NCI-H345 treated with DMSO at 0.1 percent for 48 hours (cell line): ENCODE measurements around the gene ALG8.
"Not testable (repeated sequence)": the region's sequence is repeated elsewhere in the genome, so short reads cannot be mapped to it uniquely, and the experiment has no call there.

Experiments
- DNase-seq: peaks from one replicate; lab custom pipeline; 2025; ENCODE audit not compliant: unreplicated experiment; lab: John Stamatoyannopoulos, UW

The ALG8 gene

DNA sequence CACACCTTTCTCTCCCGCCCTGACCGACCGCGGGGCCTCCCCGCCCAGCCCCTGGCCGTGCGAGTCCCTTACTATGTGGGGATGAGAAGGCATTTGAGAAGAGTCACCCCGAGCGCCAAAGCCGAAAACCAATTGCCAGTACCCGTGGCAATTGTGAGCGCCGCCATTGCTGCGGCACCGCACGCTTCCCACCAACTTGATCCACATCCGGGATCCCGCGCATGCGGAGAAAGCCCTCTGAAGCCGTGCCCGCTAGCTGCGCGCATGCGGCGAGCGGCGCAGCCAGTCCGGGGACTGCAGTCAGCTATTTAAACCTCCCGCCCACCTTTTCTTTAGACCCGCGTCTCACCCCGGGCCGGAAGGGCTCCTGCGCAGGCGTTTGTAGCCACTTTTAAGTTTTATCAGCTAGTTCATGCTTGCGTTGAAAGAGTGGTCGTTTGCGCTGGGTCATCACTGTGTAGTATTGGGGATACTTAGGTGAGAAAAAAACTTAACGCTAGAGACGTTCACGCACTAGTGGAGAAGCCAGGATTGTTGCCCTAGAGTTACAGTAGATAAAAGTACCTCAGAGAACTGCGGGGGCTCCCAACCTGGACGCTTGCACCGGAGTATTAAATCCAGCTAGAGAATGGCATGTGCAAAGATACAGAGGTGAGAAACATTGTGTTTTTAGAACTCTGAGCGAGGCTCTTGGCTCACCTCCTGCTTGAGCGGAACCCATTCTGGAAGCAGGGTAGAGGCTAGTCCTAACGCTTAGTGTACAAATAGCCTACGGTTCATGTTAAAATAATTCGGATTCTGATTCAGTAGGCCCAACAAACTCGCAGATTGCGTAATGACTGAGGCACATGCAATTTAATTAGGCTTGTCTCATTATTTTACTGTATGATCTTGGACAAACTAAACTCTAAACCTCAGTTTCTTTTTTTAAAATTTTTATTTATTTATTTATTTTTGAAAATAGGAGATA lies at the start of gene ALG8:
ALG8 (minus strand) TSS at position 205 of the 970 bp plus-strand sequence; CDS start at position 167, 38 bp downstream.
- DNase-seq: peak; percentile 97

GRCh38 chr11:78188286-78189173 lies 49.1 kb upstream of the ALG8 start, which contains the start of the genes KCTD21 and USP35:
KCTD21 (minus strand) TSS chr11:78188626; CDS start chr11:78174554, 14,072 bp downstream.
USP35 (plus strand) TSS chr11:78188919; CDS start chr11:78196246, 7,327 bp downstream.
- peak; percentile 88 for DNase-seq

- DNase-seq: peak; percentile 44
These were observed 48.2 kb upstream of the ALG8 start for GRCh38 chr11:78187366-78188285.

DNA sequence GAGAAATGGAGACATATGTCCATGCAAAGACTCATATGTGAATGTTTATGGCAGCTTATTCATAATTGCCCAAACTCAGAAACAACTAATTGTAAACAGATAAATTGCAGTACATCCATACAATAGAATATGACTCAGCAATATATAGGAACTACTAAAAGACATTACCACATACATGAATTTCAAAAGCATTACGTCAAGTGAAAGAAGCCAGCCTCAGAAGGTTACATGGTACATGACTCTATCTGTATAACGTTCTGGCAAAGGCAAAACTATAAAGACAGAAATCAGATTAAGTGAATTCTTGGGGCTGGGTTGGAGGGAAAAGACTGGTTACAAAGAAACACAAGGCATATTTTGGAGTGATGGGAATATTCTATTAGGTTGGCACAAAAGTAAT lies 41.8 kb upstream of the ALG8 start:
- no peak for DNase-seq

GRCh38 chr11:78180751-78181150 lies 41.3 kb upstream of the ALG8 start:
- no peak for DNase-seq

DNA sequence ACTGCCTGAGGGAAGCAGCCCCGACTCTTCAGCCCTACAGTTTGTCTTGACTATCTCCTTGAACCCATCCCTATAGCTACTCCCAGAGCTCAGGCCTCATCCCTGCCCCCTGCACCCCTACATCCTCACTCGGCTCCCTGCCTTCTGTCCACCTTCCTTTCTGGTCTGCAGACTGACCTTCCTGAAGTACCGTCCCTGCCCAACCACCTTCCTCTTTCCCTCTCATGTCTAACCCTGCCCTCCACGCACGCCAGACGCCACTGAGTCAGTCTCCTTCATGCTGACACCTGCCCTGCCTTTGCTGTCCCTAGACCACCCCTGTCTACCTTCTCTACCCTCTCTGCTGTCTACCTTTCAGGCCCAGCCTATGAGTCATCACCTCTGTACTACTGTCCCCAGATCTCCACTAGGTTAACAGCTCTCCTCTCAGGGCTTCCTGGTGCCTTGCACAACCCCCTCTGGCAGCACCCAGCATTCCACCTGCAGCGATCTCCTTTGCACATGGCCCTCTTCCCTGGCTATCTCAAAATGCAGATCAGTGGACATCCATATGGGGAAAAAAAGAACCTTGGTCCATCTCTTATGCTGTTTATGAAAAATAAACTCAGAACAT lies 40.1 kb upstream of the ALG8 start:
- no peak for DNase-seq

GRCh38 chr11:78177216-78177615 lies 37.8 kb upstream of the ALG8 start:
- DNase-seq: no peak

- no peak for DNase-seq
These were observed 37.2 kb upstream of the ALG8 start for GRCh38 chr11:78176605-78177141.

DNA sequence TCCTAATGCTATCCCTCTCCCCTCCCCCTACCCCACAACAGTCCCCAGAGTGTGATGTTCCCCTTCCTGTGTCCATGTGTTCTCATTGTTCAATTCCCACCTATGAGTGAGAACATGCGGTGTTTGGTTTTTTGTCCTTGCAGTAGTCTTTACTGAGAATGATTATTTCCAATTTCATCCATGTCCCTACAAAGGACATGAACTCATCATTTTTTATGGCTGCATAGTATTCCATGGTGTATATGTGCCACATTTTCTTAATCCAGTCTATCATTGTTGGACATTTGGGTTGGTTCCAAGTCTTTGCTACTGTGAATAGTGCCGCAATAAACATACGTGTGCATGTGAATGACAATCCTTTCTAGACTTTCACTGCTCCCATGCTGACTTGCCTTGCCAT lies 36.4 kb upstream of the ALG8 start:
- DNase-seq: not testable (repeated sequence)

- DNase-seq: no peak
These were observed 32.5 kb upstream of the ALG8 start for GRCh38 chr11:78171951-78172350.

GRCh38 chr11:78170874-78171549 lies 31.6 kb upstream of the ALG8 start:
- DNase-seq: no peak

DNA sequence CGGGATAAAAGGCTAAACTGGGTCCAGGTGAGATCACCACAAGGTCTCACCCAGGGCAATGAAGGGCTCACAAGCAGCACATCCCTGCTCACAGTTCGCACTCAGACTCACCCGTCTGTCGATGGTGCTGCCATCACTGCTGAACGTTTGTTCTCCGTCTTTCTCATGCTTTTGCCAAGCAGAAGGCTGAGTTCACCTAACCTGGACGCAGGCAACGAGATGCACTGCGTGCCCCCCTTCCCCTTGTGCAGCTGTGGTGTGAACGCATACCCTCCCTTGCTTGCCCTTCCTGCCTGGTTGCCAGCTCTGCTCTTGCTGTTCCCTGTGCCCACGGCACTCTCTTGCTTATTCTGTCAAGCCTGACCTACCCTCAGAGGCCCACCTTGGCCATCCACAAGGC lies 31.0 kb upstream of the ALG8 start:
- no peak for DNase-seq

GRCh38 chr11:78168539-78169477 lies 29.4 kb upstream of the ALG8 start:
- no peak for DNase-seq

DNA sequence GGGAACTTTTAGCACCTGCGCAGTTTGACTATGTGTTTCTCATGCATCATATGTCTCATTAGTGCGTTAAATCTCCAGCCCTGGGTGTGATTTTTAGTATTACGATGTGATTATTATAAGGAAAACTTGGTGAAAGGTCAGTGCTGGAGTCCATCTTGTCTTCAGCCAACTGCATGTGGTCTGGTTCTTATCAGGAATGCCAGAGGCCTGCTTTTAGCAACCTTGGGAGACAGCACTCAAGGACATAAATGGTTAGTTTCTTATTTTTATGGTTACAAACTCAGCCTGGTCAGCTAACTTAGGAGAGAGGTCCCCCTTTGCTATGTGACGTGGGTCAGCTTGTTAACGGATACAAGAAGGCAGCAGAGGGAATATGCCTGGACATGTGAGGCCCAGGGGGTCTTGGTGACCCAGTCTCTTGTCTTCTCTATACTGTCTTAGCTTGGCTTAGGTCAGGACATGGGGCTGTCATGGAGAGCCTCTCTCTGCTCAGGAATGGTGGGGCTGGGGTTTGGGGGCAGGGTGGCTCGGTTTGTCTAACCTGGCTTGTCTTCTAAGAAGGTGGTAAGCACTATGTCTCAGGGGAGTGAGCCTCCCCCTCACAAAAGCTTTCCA lies 27.5 kb upstream of the ALG8 start:
- DNase-seq: no peak

DNA sequence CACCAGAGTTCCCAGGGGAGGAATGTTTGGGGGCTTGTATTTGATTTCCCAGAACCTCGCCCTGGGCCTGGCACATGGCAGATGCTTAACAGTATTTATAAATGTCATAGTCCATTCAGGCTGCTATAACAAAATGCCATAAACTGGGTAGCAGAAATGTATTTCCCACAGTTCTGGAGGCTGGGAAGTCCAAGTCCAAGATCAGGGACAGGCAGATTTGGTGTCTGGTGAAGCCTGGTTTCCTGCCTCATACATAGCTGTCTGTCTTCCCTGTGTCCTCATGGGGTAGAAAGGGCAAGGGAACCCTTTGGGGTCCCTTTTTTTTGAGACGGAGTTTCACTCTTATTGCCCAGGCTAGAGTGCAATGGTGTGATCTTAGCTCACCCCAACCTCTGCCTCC lies 25.0 kb upstream of the ALG8 start:
- DNase-seq: no peak

GRCh38 chr11:78163828-78164227 lies 24.4 kb upstream of the ALG8 start:
- no peak for DNase-seq

GRCh38 chr11:78161962-78162371 lies 22.5 kb upstream of the ALG8 start:
- no peak for DNase-seq

DNA sequence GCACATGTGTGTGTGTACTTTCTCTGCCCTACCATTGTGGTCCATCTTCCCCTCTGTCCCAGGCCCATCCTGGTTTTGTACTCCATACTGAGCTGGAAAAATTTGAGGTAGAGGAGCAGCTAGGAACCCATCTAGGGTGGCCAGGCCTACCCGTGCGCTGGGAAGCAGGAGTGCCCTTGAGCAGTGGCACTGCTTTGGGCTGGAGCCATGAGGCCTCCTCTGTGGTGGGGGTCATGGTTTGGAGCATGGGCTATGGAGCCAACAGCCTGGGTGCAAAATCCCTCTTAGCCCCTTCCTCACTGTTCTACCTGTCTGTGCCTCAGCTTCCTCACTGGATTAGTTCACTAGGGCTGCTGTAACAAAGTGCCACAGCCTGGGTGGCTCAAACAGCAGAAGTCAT lies 21.9 kb upstream of the ALG8 start:
- DNase-seq: no peak
